Muscle layer of duodenum (tissue), 2 donors: ENCODE data around the gene UBA5.
"Not testable (repeated sequence)": the region's sequence is repeated elsewhere in the genome, so short reads cannot be mapped to it uniquely, and the experiment has no call there.

ENCODE experiments used
- H3K27ac ChIP-seq: one replicate; pipeline ENCODE4 v1.7.0; 2013; ENCODE audit warnings: mild to moderate bottlenecking, low read length
- H3K27me3 ChIP-seq: one replicate; pipeline ENCODE4 v1.7.0; 2013; ENCODE audit warnings: low read depth, mild to moderate bottlenecking, control low read depth, low read length
- H3K36me3 ChIP-seq, 2 donors: one replicate each; pipeline ENCODE4 v1.7.0; 2013; ENCODE audit warnings: low read length in 2 of 2, control low read depth in 1 of 2, mild to moderate bottlenecking in 1 of 2; ENCODE audit not compliant: insufficient read depth in 2 of 2, control insufficient read depth in 1 of 2
- H3K4me1 ChIP-seq, 2 donors: one replicate each; pipeline ENCODE4 v1.7.0; 2013; ENCODE audit warnings: low read length in 2 of 2, mild to moderate bottlenecking in 2 of 2, control low read depth in 1 of 2, moderate library complexity in 1 of 2; ENCODE audit not compliant: insufficient read depth in 2 of 2, control insufficient read depth in 1 of 2
- H3K4me3 ChIP-seq, 2 donors: one replicate each; pipeline ENCODE4 v1.7.0; 2013; ENCODE audit warnings: low read length in 2 of 2, low read depth in 1 of 2, mild to moderate bottlenecking in 1 of 2
- H3K9me3 ChIP-seq, 2 donors: one replicate each; pipeline ENCODE4 v1.7.0; 2013; ENCODE audit warnings: low read length in 2 of 2, control low read depth in 1 of 2, mild to moderate bottlenecking in 1 of 2; ENCODE audit not compliant: control insufficient read depth in 1 of 2
- donor health status: healthy.

UBA5 gene

DNA sequence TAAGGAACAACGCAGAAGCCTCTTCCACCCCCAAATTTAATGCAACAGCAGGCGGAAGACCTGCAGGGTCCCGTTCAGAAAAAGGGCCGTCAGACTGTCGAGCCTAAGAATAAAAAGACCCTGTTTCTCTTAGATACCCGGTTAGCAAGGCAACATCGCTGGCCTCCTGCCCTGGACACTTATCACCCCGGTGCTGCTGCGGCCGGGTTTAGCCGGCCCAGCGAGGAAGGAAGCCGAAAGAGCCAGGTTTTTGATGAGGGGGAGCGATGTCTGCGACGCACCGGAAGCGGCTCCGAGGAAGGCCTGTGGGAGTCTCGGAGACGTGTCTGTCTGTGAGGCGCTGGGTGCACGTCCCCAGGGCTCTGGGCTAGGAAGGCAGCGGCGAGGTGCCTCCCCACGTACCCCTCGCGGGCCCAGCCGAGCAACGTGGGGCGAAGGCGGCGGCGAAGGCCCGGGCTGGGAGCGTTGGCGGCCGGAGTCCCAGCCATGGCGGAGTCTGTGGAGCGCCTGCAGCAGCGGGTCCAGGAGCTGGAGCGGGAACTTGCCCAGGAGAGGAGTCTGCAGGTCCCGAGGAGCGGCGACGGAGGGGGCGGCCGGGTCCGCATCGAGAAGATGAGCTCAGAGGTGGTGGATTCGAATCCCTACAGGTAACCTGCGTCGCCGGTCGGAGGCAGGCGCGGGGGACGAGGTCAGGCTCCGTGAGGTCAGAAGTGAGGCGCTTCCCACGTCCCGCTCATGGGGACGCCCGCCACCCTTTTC, at the start of gene UBA5:
TSS of gene UBA5 (plus strand) at position 278 of the 759 bp plus-strand sequence. CDS start at position 487, 209 bp downstream.
- H3K27ac ChIP-seq: peak within 1 kb of the TSS; percentile 95
- H3K4me3 ChIP-seq: peak within 1 kb of the TSS; percentile 78 to 95
- H3K9me3 ChIP-seq: no peaks in the 10 kb centered on the region
- no peaks in the 10 kb centered on the region for H3K36me3 ChIP-seq
- peaks cover 18 to 19% of the 10 kb centered on the region in 2 donors for H3K4me1 ChIP-seq
- no peaks in the 10 kb centered on the region for H3K27me3 ChIP-seq

DNA sequence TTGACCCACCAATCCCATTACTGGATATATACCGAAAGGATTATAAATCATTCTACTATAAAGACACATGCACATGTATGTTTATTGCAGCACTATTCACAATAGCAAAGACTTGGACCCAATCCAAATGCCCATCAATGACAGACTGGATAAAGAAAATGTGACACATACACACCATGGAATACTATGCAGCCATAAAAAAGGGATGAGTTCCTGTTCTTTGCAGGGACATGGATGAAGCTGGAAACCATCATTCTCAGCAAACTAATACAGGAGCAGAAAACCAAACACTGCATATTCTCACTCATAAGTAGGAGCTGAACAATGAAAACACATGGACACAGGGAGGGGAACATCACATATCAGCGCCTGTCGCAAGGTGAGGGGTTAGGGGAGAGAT, 44.8 kb upstream of the UBA5 start:
- not testable (repeated sequence) for H3K27me3 ChIP-seq, H3K27ac ChIP-seq, H3K4me3 ChIP-seq, H3K4me1 ChIP-seq, H3K9me3 ChIP-seq
- peaks cover 0 to 15% of the 10 kb centered on the region in 2 donors for H3K36me3 ChIP-seq

DNA sequence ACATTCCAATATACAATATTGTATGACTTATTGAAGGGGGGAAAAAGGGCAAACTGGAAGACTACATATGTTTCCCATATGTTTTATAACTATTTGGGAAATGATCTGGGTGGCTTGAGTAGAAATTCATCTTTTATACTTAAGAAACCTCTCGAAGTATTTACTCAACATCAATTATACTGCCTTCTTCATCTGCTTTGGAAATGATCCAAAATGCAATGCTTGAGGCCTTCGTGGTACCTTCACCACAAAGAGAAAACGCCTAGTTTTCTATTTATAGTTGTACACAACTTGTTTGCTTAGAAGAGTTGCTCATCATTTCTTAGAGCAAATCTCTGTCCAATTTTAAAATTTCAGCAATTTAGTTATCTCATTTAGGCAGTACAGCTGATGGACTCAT, 44.2 kb upstream of the UBA5 start:
- no peak overlapping the region for H3K27ac ChIP-seq
- no peaks in the 10 kb centered on the region for H3K4me1 ChIP-seq
- no peaks in the 10 kb centered on the region for H3K27me3 ChIP-seq
- no peak overlapping the region for H3K4me3 ChIP-seq
- peaks cover 0 to 2% of the 10 kb centered on the region in 2 donors for H3K9me3 ChIP-seq
- peaks cover 0 to 15% of the 10 kb centered on the region in 2 donors for H3K36me3 ChIP-seq

DNA sequence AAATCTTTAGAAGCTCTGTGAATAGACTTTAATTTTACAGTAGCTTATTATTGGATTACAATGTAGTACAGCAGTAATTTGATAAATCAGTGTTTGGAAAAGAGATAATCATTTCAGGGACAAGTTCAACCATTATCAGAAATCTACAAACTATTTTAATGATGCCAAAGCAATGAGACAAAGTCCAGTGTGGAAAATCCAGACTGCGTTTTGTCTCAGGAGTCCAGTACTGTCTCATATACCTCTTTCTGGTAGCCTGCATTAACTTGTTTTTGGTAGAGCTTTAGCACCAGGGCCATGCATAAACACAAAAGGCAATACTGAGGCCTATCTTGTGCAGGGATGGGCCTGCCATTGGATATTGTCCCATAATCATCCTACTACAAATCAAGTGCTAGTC, 43.3 kb upstream of the UBA5 start:
- Histone ChIP-seq H3K27ac (no peak overlapping the region), H3K4me3 (no peak overlapping the region), H3K36me3 (peaks cover 0 to 20% of the 10 kb centered on the region in 2 donors), H3K4me1 (no peaks in the 10 kb centered on the region), H3K9me3 (peaks cover 0 to 5% of the 10 kb centered on the region in 2 donors), H3K27me3 (no peaks in the 10 kb centered on the region)

DNA sequence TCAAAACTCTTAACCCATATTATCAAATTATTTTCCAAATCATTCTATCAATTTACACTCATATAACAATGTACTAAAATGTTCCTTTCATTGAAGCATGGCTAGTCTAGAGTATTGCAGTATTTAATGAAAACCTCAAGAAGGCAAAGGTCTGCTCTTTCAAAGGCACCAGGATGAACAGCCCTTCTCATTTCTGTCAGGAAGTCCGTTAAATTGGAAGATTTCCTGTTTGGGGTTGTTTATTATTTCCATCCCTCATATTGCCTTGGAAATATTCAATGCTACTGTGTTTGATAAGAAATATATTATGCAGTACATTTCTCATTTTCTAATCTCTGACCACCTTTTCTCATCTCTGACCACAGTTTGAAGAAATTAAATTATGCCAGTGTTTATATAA, 38.0 kb upstream of the UBA5 start:
- no peak overlapping the region for H3K27ac ChIP-seq

DNA sequence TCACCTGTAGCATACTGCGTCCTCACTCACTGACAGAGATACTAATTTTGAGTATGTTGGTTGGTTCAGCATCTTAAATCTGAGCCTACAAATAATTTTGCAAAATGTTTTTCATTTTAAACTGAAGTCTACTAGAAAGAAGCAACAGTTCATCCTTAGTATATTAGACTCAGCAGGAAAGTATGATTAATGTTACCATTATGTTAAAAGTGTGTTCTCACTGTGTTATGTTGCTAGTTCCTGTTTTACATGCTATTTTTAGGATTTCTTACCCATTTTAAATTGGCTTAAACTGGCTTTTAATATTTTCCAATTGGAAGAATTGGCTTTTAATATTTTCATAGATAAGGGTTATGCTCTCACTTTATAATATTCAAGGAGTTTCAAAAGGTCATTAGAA, 37.4 kb upstream of the UBA5 start:
- Histone ChIP-seq H3K27me3 (no peaks in the 10 kb centered on the region), H3K27ac (no peak overlapping the region), H3K36me3 (peaks cover 0 to 15% of the 10 kb centered on the region in 2 donors), H3K4me1 (no peaks in the 10 kb centered on the region), H3K9me3 (peaks cover 0 to 5% of the 10 kb centered on the region in 2 donors), H3K4me3 (no peak overlapping the region)

More for the DNA sequence above, 38.0 kb upstream of the UBA5 start:
- peaks cover 0 to 17% of the 10 kb centered on the region in 2 donors for H3K36me3 ChIP-seq
- no peak overlapping the region for H3K4me3 ChIP-seq
- H3K27me3 ChIP-seq: no peaks in the 10 kb centered on the region
- H3K9me3 ChIP-seq: peaks cover 0 to 5% of the 10 kb centered on the region in 2 donors
- no peaks in the 10 kb centered on the region for H3K4me1 ChIP-seq

DNA sequence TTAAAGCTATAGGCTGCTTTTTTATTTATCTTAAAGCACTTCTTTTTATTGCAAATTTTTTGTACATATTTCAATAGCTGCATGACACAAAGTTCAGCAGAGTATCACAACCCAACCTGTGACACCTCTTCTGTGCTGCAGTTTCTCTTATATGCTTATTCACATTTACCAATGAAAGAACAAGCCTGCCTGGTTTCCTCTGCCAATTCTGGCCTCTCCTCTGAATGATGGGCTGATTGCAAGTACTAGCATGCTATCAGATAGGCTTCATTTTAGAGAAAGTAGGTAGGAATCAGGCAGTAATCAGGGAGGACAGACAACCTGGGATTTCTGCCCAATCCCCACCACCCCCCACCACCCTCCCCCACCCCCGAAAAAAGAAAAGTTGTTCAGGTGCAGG, 36.5 kb upstream of the UBA5 start:
- Histone ChIP-seq H3K27ac (no peak overlapping the region), H3K9me3 (peaks cover 0 to 5% of the 10 kb centered on the region in 2 donors), H3K4me1 (no peaks in the 10 kb centered on the region), H3K4me3 (no peak overlapping the region), H3K27me3 (no peaks in the 10 kb centered on the region), H3K36me3 (peaks cover 0 to 15% of the 10 kb centered on the region in 2 donors)

DNA sequence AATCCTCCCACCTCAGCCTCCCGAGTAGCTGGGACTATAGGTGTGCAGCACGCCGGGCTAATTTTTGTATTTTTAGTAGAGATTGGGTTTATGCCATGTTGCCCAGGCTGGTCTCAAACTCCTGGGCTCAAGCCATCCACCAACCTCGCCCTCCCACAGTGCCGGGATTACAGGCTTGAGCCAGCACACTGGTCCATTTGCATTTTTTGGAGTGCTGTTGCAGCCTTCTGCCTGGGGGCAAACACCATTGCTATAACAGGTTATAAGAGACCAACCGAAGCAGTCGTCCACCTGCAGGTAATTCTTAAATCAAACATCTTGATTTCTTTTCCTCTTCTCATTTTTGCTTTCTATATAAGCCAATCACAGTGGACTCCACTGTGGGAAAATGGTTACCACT, 35.3 kb upstream of the UBA5 start:
- no peak overlapping the region for H3K4me3 ChIP-seq
- H3K27me3 ChIP-seq: no peaks in the 10 kb centered on the region
- H3K9me3 ChIP-seq: peaks cover 0 to 5% of the 10 kb centered on the region in 2 donors
- peaks cover 0 to 15% of the 10 kb centered on the region in 2 donors for H3K36me3 ChIP-seq
- no peaks in the 10 kb centered on the region for H3K4me1 ChIP-seq
- H3K27ac ChIP-seq: no peak overlapping the region

DNA sequence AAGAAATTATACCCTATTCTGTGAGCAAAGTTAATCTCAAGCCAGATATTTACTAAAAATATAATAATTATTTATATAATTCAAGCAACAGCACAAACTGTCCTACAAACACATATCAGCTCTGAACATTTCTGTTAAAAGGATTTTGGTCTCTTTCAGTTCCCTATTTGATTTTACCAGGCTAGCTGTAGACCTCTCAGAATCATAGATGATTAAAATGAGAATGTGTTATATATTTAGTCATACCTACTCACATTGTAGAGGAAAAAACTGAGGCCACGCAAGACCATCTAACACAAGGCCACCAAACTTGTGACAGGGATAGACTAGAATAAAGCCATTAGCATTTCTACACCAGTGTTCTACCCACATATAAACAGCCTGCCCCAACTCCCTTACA, 34.5 kb upstream of the UBA5 start:
- Histone ChIP-seq H3K36me3 (peaks cover 0 to 15% of the 10 kb centered on the region in 2 donors), H3K27ac (no peak overlapping the region), H3K27me3 (no peaks in the 10 kb centered on the region), H3K4me3 (no peak overlapping the region), H3K4me1 (no peaks in the 10 kb centered on the region), H3K9me3 (peaks cover 0 to 5% of the 10 kb centered on the region in 2 donors)

DNA sequence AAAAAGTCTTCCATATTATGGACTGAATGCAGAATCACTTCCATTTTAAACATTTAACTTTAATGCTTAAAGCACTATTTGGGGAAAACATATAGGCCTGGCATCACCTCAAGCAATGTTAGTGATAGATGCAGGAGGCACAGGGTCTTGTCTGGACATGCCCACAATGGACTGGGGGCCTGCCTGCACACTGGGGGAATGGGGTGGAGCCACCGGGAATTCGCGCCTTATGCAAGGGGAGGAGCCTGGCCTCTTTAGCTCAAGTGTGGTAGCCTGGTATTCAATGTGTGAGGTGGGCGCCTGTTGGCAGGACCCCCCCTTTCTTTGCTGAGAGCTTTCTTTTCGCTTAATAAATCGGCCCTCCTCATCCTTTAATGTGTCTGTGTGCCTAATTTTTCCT, 33.2 kb upstream of the UBA5 start:
- H3K4me1 ChIP-seq: no peaks in the 10 kb centered on the region
- peaks cover 0 to 10% of the 10 kb centered on the region in 2 donors for H3K36me3 ChIP-seq
- H3K4me3 ChIP-seq: no peak overlapping the region
- H3K27ac ChIP-seq: no peak overlapping the region
- H3K27me3 ChIP-seq: no peaks in the 10 kb centered on the region
- no peaks in the 10 kb centered on the region for H3K9me3 ChIP-seq

DNA sequence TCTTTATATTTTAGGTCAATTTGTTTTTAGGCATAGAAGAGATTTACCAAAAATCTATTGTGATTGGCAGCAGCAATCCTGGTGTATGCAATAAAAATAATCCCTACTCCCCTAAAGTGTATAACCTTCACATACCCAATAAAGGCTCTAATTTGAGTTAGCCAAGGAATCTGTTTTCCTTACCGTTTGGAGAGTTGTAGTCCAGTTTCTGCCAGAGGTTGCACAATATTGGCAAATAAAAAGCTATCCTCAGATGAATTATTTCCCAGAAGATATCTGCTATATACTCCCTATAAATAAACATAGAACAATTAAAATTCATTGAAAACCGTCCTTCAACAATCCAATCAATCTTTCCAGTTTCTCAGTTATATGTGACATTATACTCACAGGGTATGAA, 32.0 kb upstream of the UBA5 start:
- H3K27ac ChIP-seq: no peak overlapping the region
- no peak overlapping the region for H3K4me3 ChIP-seq
- peaks cover 0 to 10% of the 10 kb centered on the region in 2 donors for H3K36me3 ChIP-seq
- H3K4me1 ChIP-seq: no peaks in the 10 kb centered on the region
- no peaks in the 10 kb centered on the region for H3K27me3 ChIP-seq
- H3K9me3 ChIP-seq: no peaks in the 10 kb centered on the region

DNA sequence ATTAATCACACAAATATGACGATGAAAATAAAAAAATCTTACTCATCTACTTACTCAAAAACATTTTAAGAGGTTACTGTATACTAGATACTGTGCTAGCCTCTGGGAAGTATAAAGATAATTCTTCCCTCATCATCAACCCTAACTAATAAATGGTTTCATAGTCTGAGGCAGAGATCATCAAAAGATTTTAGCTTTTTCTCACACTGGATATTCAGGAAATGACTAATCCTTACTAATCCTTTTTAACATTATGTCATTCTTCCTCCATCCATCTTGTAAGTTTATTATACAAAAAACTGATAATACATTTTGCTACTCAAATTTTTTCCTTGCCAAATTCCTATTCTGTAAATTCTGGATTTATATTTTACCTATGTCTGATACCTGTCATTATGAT, 30.2 kb upstream of the UBA5 start:
- no peaks in the 10 kb centered on the region for H3K9me3 ChIP-seq
- H3K4me3 ChIP-seq: no peak overlapping the region
- H3K4me1 ChIP-seq: no peaks in the 10 kb centered on the region
- no peaks in the 10 kb centered on the region for H3K27me3 ChIP-seq
- peaks cover 0 to 10% of the 10 kb centered on the region in 2 donors for H3K36me3 ChIP-seq
- no peak overlapping the region for H3K27ac ChIP-seq
